AG10803 (cell line): ENCODE results near the gene NET1.

Experiments used
- DNase-seq: peaks from one replicate; pipeline ENCODE4 v3.0.0; 2010; ENCODE audit warnings: low read depth
- H3K4me3 ChIP-seq: 2 replicates; pipeline ENCODE4 v1.5.1; 2011; ENCODE audit warnings: mild to moderate bottlenecking, low read length, control low read depth
- CTCF ChIP-seq: conservative IDR thresholded peaks from 2 replicates; pipeline ENCODE4 v1.5.1; 2011; ENCODE audit warnings: mild to moderate bottlenecking, low read length, control low read depth, inconsistent platforms

Gene NET1

GRCh38 chr10:5465976-5466450 lies 53.7 kb downstream of the NET1 start:
- TF ChIP-seq CTCF = no peak
- DNase-seq = no peak
- no peak overlapping the region for H3K4me3 ChIP-seq

GRCh38 chr10:5466451-5467206 lies 54.3 kb downstream of the NET1 start:
- no peak overlapping the region for H3K4me3 ChIP-seq
- peak; percentile 61 for DNase-seq
- TF ChIP-seq CTCF = no peak

GRCh38 chr10:5467207-5467535 lies 54.8 kb downstream of the NET1 start:
- DNase-seq = no peak
- no peak for TF ChIP-seq CTCF
- H3K4me3 ChIP-seq = no peak overlapping the region

- no peak for TF ChIP-seq CTCF
- no peak for DNase-seq
- H3K4me3 ChIP-seq = no peak overlapping the region
Observed at GRCh38 chr10:5467634-5468255, 55.4 kb downstream of the NET1 start.

GRCh38 chr10:5468262-5469106 lies 56.1 kb downstream of the NET1 start:
- no peak for DNase-seq
- no peak overlapping the region for H3K4me3 ChIP-seq
- TF ChIP-seq CTCF = no peak

GRCh38 chr10:5469353-5470061 lies 57.1 kb downstream of the NET1 start:
- no peak overlapping the region for H3K4me3 ChIP-seq
- no peak for TF ChIP-seq CTCF
- DNase-seq = no peak
